AG09309 (cell line): ENCODE data around the gene MRPL16.
"Not testable (repeated sequence)": the region's sequence is repeated elsewhere in the genome, so short reads cannot be mapped to it uniquely, and the experiment has no call there.

Source experiments
- DNase-seq: peaks from one replicate; pipeline ENCODE4 v3.0.0-alpha.2; 2010; ENCODE audit warnings: low read depth
- H3K4me3 ChIP-seq: 2 replicates; pipeline ENCODE4 v1.5.1; 2011; ENCODE audit warnings: mild to moderate bottlenecking, low read depth, low read length, moderate library complexity; ENCODE audit not compliant: control insufficient read depth
- TF ChIP-seq, protein P1 (sequence below): IDR thresholded peaks from 2 replicates; pipeline ENCODE4 v1.5.1; 2011; ENCODE audit warnings: mild to moderate bottlenecking, low read depth, low read length, inconsistent platforms; ENCODE audit not compliant: insufficient read depth, control insufficient read depth; ENCODE audit errors: missing control alignments

Gene MRPL16

DNA sequence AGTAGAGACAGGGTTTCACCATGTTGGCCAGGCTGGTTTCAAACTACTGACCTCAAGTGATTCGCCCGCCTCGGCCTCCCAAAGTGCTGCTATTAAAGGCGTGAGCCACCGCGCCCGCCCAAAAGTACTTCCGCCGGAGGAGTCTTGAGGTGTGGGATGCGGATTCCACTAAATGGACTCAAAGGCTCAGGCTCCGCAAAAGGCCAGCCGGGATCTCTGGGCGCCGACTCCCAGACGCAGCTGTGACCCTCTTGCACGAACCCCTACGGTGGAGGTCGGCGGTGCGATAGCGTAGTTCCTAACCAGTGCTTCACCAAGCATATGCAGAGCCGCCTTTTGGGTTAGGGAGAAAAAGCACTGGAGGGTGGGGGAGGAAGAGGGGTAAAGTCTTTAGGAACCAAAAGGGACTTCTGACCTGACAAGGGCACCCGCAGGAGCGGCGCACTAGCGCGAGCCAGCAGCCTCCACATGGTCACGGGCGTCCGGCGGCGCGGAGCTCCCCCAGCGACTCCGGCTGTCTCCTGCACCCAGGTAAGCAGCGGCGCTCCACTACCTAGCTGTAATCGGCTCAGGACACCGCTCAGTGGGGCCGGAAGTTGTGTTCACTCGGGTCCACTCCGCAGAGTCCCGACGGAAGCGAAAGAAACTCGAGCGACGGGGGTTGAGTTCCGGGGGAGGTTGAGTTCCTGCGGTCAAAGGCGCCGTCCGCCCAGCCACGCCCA, at the start of gene MRPL16:
TSS of gene MRPL16 (minus strand) at position 590 of the 722 bp plus-strand sequence. CDS start at position 470, 120 bp downstream.
- peak within 1 kb of the TSS; percentile 70 for H3K4me3 ChIP-seq
- TF ChIP-seq, protein P1, sequence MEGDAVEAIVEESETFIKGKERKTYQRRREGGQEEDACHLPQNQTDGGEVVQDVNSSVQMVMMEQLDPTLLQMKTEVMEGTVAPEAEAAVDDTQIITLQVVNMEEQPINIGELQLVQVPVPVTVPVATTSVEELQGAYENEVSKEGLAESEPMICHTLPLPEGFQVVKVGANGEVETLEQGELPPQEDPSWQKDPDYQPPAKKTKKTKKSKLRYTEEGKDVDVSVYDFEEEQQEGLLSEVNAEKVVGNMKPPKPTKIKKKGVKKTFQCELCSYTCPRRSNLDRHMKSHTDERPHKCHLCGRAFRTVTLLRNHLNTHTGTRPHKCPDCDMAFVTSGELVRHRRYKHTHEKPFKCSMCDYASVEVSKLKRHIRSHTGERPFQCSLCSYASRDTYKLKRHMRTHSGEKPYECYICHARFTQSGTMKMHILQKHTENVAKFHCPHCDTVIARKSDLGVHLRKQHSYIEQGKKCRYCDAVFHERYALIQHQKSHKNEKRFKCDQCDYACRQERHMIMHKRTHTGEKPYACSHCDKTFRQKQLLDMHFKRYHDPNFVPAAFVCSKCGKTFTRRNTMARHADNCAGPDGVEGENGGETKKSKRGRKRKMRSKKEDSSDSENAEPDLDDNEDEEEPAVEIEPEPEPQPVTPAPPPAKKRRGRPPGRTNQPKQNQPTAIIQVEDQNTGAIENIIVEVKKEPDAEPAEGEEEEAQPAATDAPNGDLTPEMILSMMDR: no peak
- peak; percentile 61 for DNase-seq

DNA sequence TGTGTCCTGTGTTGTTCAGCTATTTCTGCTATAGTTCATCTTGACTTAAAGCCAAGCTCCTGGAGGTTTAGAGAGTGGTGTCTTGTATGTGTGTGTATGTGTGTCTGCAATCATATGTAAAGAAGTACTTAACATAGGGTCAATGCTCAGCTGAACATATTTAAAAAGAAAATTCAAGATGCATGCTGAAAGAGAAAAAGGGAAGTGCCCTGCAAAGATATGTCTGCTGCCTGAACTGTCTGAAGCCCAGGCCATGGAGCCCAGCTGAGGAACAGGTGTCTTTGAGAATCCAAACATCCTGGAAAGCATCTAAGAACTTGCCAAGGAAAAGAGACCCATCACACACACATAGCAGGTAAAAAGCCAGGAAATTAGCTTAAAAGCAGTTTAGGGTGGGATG, 49.1 kb upstream of the MRPL16 start:
- DNase-seq: no peak
- TF ChIP-seq, protein P1: no peak
- H3K4me3 ChIP-seq: no peak overlapping the region

DNA sequence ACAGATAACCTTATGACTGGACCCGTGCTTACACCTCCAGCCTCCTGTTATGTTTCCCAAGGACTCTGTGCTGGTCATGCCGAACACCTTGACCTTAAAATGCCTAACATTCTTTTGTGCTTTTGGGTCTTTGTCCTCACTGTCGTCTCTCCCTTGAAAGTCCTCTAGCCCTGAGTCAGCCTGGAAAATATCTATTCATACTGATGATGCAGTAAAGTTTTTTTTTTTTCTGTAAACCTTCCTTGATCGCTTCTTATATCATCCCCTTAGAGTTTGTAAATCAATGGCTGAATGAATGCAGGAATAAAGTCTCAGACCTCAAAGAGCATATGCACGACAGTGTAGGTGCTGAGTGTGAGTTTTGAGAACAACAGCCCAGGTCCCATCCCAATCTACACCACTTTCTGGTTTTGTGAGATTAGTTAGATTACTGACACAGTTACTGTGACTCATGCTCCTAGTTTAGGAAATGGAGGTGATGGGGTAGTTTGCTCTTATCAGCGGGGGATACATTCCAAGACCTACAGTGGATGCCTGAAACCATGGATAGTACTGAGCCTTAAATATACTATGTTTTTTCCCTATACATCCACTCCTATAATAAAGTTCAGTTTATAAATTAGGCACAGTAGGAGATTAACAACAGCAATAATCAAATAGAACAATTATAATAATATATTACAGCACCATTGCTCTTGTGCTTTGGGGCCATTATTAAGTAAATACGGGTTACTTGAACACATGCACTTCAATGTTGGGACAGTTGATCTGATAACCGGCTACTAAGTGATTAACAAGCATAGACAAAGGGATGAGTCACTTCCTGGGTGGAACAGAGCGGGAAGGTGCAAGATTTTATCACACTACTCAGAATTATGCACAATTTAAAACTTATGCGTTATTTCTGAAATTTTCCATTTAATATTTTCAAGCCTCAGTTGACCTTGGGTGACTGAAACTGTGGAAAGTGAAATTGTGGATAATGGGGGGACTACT, 47.2 kb upstream of the MRPL16 start:
- no peak overlapping the region for H3K4me3 ChIP-seq
- DNase-seq: no peak
- TF ChIP-seq, protein P1: no peak

DNA sequence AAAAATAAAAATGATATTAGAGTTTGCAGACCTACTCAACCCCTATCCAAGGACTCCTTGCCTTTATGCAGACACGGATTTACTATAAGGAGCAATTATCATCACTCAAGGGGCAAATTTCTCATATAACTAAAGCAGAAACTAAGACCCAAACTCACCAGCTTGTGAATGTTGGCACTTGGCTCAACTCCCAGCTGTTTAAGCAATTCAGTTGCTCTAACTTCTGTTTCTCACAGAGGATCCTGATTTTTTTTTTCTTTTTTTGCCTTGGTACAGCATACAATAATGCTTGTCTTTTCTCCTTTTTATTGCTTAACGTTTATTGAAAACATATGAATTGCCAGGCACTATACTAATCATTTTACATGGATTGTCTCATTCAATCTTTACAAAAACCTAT, 44.3 kb upstream of the MRPL16 start:
- no peak for DNase-seq
- TF ChIP-seq, protein P1: no peak
- no peak overlapping the region for H3K4me3 ChIP-seq

DNA sequence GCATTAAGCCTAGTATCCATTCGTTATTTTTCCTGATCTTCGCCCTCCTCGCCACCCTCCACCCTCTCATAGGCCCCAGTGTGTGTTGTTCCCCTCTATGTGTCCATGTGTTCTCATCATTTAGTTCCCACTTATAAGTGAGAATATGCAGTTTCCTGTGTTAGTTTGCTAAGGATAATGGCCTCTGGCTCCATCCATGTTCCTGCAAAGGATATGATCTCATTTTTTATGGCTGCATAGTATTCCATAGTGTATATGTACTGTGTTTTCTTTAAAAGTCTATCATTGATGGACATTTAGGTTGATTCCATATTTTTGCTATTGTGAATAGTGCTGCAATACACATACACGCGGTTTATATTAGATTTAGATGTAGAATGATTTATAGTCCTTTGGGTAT, 40.8 kb upstream of the MRPL16 start:
- DNase-seq, H3K4me3 ChIP-seq: not testable (repeated sequence)

DNA sequence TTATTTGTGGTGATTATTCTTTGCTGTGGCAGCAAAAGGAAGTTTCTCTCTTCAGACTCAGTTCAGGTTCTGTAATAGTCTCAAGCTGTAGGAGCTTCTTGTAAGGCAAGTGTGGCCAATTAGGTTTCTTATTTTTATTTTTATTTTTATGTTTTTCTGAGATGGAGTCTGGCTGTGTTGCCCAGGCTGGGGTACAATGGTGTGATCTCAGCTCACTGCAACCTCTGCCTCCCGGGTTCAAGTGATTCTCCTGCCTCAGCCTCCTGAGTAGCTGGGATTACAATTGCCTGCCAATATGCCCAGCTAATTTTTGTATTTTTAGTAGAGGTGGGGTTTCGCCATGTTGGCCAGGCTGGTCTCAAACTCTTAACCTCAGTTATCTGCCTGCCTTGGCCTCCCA, 39.0 kb upstream of the MRPL16 start:
- H3K4me3 ChIP-seq, DNase-seq: not testable (repeated sequence)

DNA sequence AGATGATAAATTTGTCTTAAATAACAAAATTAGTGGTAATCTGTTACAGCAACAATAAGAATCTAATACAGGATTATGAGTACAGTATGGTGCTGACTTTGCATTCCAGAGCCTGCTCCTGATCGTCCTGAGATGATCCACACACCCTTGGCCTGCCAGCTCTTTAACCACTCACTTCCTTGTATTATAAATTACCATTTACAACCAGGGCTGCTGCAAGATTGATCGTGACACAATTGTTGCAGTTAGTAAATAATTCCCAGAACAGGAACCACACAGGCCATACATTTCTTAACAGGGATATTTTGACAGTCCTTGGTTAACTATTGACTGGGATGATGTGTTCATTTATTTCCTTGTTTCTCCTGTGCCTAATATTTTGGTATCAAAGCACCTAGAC, 38.6 kb upstream of the MRPL16 start:
- H3K4me3 ChIP-seq: no peak overlapping the region
- TF ChIP-seq, protein P1: no peak
- no peak for DNase-seq

DNA sequence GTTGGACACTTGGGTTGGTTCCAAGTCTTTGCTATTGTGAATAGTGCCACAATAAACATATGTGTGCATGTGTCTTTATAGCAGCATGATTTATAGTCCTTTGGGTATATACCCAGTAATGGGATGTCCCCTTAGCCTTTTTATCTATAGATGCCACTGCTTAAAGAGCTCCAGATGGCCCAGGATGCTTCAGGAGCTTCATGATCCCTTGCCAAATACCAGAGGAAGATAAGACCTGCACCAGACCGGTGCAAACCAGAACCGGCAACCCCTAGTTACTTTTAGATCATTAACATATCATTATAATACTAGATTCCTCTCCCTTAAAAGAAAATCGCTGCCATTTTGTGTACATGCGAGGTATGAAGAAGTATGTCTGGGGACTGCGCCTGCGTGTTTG, 37.9 kb upstream of the MRPL16 start:
- H3K4me3 ChIP-seq, DNase-seq: not testable (repeated sequence)
